ENCODE measurements around the gene MECR.
"Not testable (repeated sequence)": the region's sequence is repeated elsewhere in the genome, so short reads cannot be mapped to it uniquely, and the experiment has no call there.

Gene MECR

GRCh38 chr1:29237852-29238619, 7.3 kb upstream of the MECR start:
- in situ Hi-C loops (cut with HindIII; ENCODE audit: low sequenced_read_pairs) = loop anchor here (25.0 kb wide), 1 partner anchor 149 kb away; no protein-coding TSS in a partner anchor

GRCh38 chr1:29237129-29237821, 6.5 kb upstream of the MECR start:
- in situ Hi-C loops (cut with HindIII; ENCODE audit: low sequenced_read_pairs) = loop anchor here (25.0 kb wide), 1 partner anchor 150 kb away; no protein-coding TSS in a partner anchor

GRCh38 chr1:29236712-29237128, 6.0 kb upstream of the MECR start:
- in situ Hi-C loops (cut with HindIII; ENCODE audit: low sequenced_read_pairs) = loop anchor here (25.0 kb wide), 1 partner anchor 151 kb away; no protein-coding TSS in a partner anchor

- in situ Hi-C loops (cut with HindIII; ENCODE audit: low sequenced_read_pairs) = loop anchor here (25.0 kb wide), 1 partner anchor 151 kb away; no protein-coding TSS in a partner anchor
These were observed 5.4 kb upstream of the MECR start, which contains the start of gene PTPRU for GRCh38 chr1:29235955-29236711. TSS of gene PTPRU (plus strand) at chr1:29236522. CDS start at chr1:29236645, 123 bp downstream.

- in situ Hi-C loops (cut with HindIII; ENCODE audit: low sequenced_read_pairs) = loop anchor here (25.0 kb wide), 1 partner anchor 152 kb away; no protein-coding TSS in a partner anchor
These were observed 4.1 kb upstream of the MECR start for GRCh38 chr1:29234881-29235280.

GRCh38 chr1:29234471-29234870, 3.7 kb upstream of the MECR start:
- in situ Hi-C loops (cut with HindIII; ENCODE audit: low sequenced_read_pairs) = loop anchor here (25.0 kb wide), 1 partner anchor 153 kb away; no protein-coding TSS in a partner anchor

GRCh38 chr1:29233693-29234092, 3.0 kb upstream of the MECR start:
- in situ Hi-C loops (cut with HindIII; ENCODE audit: low sequenced_read_pairs) = loop anchor here (25.0 kb wide), 1 partner anchor 154 kb away; no protein-coding TSS in a partner anchor

GRCh38 chr1:29232387-29232786, 1.7 kb upstream of the MECR start:
- in situ Hi-C loops (cut with HindIII; ENCODE audit: low sequenced_read_pairs) = loop anchor here (25.0 kb wide), 1 partner anchor 155 kb away; no protein-coding TSS in a partner anchor

- in situ Hi-C loops (cut with HindIII; ENCODE audit: low sequenced_read_pairs) = loop anchor here (25.0 kb wide), 1 partner anchor 157 kb away; no protein-coding TSS in a partner anchor
These were observed 556 bp downstream of the MECR start for GRCh38 chr1:29230204-29230552.

GRCh38 chr1:29227511-29227910, 3.2 kb downstream of the MECR start:
- in situ Hi-C loops (cut with HindIII; ENCODE audit: low sequenced_read_pairs) = loop anchor here (25.0 kb wide), 1 partner anchor 160 kb away; no protein-coding TSS in a partner anchor

GRCh38 chr1:29225361-29225760, 5.4 kb downstream of the MECR start:
- in situ Hi-C loops (cut with HindIII; ENCODE audit: low sequenced_read_pairs) = loop anchor here (25.0 kb wide), 1 partner anchor 162 kb away; no protein-coding TSS in a partner anchor

GRCh38 chr1:29224356-29224837, 6.3 kb downstream of the MECR start:
- in situ Hi-C loops (cut with HindIII; ENCODE audit: low sequenced_read_pairs) = no loop called here

GRCh38 chr1:29223521-29223920, 7.2 kb downstream of the MECR start:
- in situ Hi-C loops (cut with HindIII; ENCODE audit: low sequenced_read_pairs) = no loop called here

GRCh38 chr1:29222686-29223085, 8.0 kb downstream of the MECR start:
- in situ Hi-C loops (cut with HindIII; ENCODE audit: low sequenced_read_pairs) = no loop called here

- in situ Hi-C loops (cut with HindIII; ENCODE audit: low sequenced_read_pairs) = not testable (repeated sequence)
These were observed 8.5 kb downstream of the MECR start for GRCh38 chr1:29222260-29222659.

GRCh38 chr1:29221296-29221695, 9.4 kb downstream of the MECR start:
- in situ Hi-C loops (cut with HindIII; ENCODE audit: low sequenced_read_pairs) = no loop called here

GRCh38 chr1:29218223-29218622, 12.5 kb downstream of the MECR start:
- in situ Hi-C loops (cut with HindIII; ENCODE audit: low sequenced_read_pairs) = no loop called here

- in situ Hi-C loops (cut with HindIII; ENCODE audit: low sequenced_read_pairs) = no loop called here
These were observed 13.1 kb downstream of the MECR start for GRCh38 chr1:29217633-29218032.

- in situ Hi-C loops (cut with HindIII; ENCODE audit: low sequenced_read_pairs) = no loop called here
These were observed 17.7 kb downstream of the MECR start for GRCh38 chr1:29213055-29213454.
